BJ (cell line): ENCODE measurements around the gene CCDC6. TPM values are rescaled to one million over a fixed set of nuclear protein-coding genes. Genes with fewer than 3 reads are reported as not detected.

Source experiments
- CTCF ChIA-PET: fragments of 350-600 bp; formaldehyde crosslinking; extraction: SDS; loops from one replicate; lab custom pipeline; 2021; ENCODE audit warnings: antibody characterized with exemption, inconsistent platforms; lab: Yijun Ruan, JAX
- POLR2A ChIA-PET: fragments of 300-600 bp; sonication (Branson Sonifier 250); formaldehyde crosslinking; extraction: SDS; loops from one replicate; lab custom pipeline; 2021; ENCODE audit warnings: antibody characterized with exemption; lab: Charles Lee
- DNase-seq: peaks from one replicate; pipeline ENCODE4 v3.0.0-alpha.2; 2011; ENCODE audit warnings: low read depth
- H3K27me3 ChIP-seq: 2 replicates; pipeline ENCODE4 v1.6.0; 2011; ENCODE audit warnings: low read length; ENCODE audit not compliant: control insufficient read depth, insufficient read depth
- H3K36me3 ChIP-seq: 2 replicates; pipeline ENCODE4 v1.5.1; 2011; ENCODE audit warnings: low read length; ENCODE audit not compliant: control insufficient read depth, insufficient read depth
- H3K4me3 ChIP-seq: 2 replicates; pipeline ENCODE4 v1.5.1; 2011; ENCODE audit warnings: low read depth, mild to moderate bottlenecking, control low read depth, low read length
- CTCF ChIP-seq: IDR thresholded peaks from 2 replicates; pipeline ENCODE4 v1.5.1; 2011; ENCODE audit warnings: low read depth, mild to moderate bottlenecking, control low read depth, inconsistent platforms, low read length, moderate library complexity; ENCODE audit not compliant: insufficient read depth
- polyA plus RNA-seq: library from polyadenylated mRNA; depleted of rRNA; stranded (reverse); fragments of >200 nt; gene quantifications from 2 replicates; pipeline ENCODE4 v1.2.3, GENCODE V29; 2011

Gene CCDC6
- polyA plus RNA-seq, 1 experiment, result 17.2 TPM

DNA sequence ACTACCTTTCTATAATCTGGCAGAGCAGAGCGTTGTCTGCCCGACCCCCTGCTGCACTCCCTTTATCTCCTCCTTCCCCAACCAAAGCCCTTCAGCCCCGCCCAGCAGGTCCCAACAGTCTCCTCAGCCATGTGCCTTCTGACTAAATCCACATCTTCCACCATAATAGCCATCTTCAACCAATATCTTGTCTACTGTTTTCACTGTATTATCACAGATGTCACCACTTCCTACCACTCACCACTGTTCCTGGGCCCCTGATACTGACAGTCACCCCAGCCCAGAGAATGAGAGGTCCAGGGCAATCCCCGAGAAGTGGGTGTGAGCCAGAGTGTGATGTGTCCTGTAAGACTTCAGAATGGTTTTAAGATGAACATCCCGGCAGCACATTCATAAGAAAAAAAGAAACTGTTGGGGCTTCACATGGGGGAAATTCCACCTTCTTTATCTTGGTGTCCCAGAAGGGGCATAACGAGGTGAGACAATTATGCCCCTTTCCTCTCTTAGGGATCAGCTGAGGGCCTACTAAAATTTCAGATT, 25.3 kb downstream of the CCDC6 start:
- Histone ChIP-seq H3K27me3 (no peaks in the 10 kb centered on the region), H3K36me3 (no peaks in the 10 kb centered on the region), H3K4me3 (no peak overlapping the region)
- TF ChIP-seq CTCF, result no peak
- POLR2A ChIA-PET, result no interaction called here
- DNase-seq, result no peak
- CTCF ChIA-PET, result no interaction called here

DNA sequence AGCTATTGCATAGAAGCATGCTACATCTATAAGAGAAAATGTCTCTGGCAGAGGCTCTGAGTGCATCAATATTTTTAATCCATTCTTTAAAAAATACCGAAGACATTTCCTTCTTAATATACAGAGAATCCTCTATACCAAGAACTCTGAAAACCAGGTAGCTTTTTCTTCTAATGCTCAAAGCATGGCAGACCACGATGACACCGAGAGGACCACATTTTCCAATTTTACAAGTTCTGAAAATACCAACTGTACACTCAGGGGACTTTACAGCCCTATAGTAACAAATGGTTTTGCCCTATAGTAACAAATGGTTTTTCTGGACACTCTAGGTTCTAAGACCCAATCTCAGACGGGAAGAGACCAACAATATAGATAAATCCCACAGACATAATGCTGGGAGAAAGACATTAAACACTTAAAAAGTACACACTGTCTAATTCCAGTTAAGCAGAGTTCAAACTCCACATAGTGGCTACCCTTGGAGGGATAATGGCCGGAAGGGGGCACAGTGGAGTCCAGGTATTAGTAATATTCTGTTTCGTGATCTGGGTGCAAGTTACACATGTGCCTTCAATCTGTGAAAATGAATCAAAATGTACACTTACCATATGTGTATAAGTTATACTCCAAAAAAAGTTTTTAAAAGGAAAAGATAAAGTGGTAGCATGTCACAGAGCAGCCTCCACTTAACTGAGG, 26.2 kb downstream of the CCDC6 start:
- no peak for TF ChIP-seq CTCF
- Histone ChIP-seq H3K36me3 (no peaks in the 10 kb centered on the region), H3K4me3 (no peak overlapping the region), H3K27me3 (no peaks in the 10 kb centered on the region)
- CTCF ChIA-PET, result interaction anchor here (1.0 kb wide), 1 partner anchor 14 kb away, joined by 3 read pairs; no protein-coding TSS in a partner anchor
- POLR2A ChIA-PET, result no interaction called here
- DNase-seq, result no peak

GRCh38 chr10:59879363-59879913, 26.9 kb downstream of the CCDC6 start:
- H3K4me3 ChIP-seq, result no peak overlapping the region
- POLR2A ChIA-PET, result no interaction called here
- CTCF ChIA-PET, result interaction anchor here (1.0 kb wide), 1 partner anchor 15 kb away, joined by 3 read pairs; no protein-coding TSS in a partner anchor
- no peaks in the 10 kb centered on the region for H3K27me3 ChIP-seq
- H3K36me3 ChIP-seq, result no peaks in the 10 kb centered on the region
- TF ChIP-seq CTCF, result no peak
- DNase-seq, result no peak

GRCh38 chr10:59878915-59879314, 27.4 kb downstream of the CCDC6 start:
- H3K36me3 ChIP-seq, result no peaks in the 10 kb centered on the region
- ChIA-PET POLR2A (no interaction called here), CTCF (no interaction called here)
- H3K27me3 ChIP-seq, result no peaks in the 10 kb centered on the region
- no peak for DNase-seq
- TF ChIP-seq CTCF, result no peak
- no peak overlapping the region for H3K4me3 ChIP-seq

- ChIA-PET POLR2A (no interaction called here), CTCF (no interaction called here)
- H3K36me3 ChIP-seq, result no peaks in the 10 kb centered on the region
- H3K4me3 ChIP-seq, result no peak overlapping the region
- H3K27me3 ChIP-seq, result no peaks in the 10 kb centered on the region
- no peak for DNase-seq
- TF ChIP-seq CTCF, result no peak
Observed at GRCh38 chr10:59878289-59878688, 28.1 kb downstream of the CCDC6 start.
